ENCODE data around the gene ARHGEF33.

- TF ChIP-seq POLR2A (IDR thresholded peaks at IDR 0.05; ENCODE audit: low read depth, low read length) (no peak), POLR2AphosphoS5 (IDR thresholded peaks at IDR 0.05; ENCODE audit: low read depth, low read length) (no peak)
Measured at GRCh38 chr2:39013871-39014270, 124.2 kb downstream of the ARHGEF33 start.
